GM12892 (cell line): Measurements from ENCODE around the gene TTLL5.

Experiments used
- POLR2A ChIP-seq: IDR thresholded peaks from 2 replicates; pipeline ENCODE4 v1.6.1; 2011; ENCODE audit warnings: low read depth, low read length, control low read depth
- POLR2AphosphoS5 ChIP-seq: IDR thresholded peaks from 2 replicates; pipeline ENCODE4 v1.6.1; 2011; ENCODE audit warnings: low read depth, low read length, control low read depth
- TAF1 ChIP-seq: IDR thresholded peaks from 2 replicates; pipeline ENCODE4 v1.6.1; 2011; ENCODE audit warnings: low read depth, mild to moderate bottlenecking, control low read depth, low read length, borderline replicate concordance

DNA sequence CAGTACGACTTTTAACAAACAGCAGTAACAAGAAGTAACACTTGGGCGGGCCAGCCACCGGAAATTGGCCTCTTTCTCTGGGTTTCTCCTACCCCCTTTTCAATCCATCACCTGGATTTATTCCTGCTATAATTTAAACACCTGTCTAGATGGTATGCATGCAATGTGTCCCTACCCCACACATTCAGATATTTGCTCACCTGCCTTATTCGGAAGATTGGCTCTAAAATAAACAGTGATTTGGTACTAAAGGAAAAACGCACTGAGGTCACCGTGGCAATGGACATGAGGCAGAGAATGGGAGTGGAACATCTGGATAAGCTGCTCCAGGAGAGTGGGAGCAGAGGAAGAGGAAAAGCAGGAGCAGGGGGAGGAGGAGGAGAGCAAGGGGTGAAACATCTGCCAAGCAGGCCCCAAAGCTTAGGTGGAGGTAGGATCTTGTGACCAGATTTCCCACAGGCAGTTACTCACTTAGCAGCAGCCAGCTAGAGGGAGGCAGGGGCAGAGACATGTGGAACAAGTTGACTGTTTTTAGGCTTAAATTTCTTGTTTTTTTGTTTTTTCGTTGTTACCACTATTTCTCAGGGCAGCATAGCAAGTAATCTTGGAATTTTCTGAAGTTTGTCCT, 150.9 kb downstream of the TTLL5 start:
- TF ChIP-seq POLR2AphosphoS5: no peak
- TF ChIP-seq TAF1: no peak
- no peak for TF ChIP-seq POLR2A
